ENCODE results near the gene MPEG1.

MPEG1 gene

DNA sequence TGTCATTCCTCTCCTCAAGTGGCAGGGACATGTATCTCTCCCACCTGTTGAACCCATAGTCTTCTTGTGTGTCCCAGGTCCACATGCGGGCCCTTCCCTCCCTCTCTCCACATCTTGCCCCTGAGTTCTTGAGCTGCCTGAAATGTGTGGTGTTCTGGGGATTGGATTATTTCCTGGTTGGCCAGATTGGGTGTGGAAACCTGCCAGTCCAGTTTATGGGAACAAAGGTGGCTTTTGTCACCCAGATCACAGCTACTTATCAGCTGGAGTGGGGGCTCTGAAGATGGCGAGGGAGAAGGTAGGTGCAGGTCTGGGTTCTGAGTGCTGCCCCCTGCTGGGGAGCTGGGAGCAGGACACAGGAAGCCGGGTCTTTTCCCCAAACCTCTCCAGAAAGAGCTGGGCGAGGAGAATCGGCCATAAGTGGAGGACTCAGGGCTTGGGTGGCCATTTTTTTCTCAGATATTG is 26.6 kb downstream of the MPEG1 start:
- no peak for DNase-seq

DNA sequence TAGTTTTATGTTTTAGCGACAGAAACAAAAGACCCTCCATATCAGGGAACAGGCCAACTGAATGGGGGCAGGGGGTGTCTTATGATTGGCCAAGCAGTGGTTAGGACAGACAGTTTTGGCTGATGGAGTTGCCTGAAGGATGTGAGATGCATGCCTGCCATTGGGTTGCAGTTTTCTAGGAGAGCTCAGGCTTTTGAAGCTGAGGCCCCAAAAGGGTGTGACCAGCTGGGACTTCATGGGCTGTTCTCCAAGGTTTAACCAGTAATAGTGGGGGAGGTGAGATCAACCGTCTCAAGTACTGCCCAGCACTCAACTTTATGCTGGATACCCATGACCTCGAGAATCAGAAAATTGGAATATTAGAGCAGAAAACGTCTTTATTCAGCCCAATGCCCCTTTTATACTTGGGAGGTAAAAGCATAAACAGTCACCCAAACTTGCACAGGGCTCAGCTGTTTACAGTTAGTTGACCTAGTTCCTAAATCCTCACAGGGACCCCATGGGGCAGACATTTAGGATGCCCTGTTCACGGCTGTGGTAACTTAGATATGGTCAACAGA is 27.3 kb downstream of the MPEG1 start:
- DNase-seq: no peak

DNA sequence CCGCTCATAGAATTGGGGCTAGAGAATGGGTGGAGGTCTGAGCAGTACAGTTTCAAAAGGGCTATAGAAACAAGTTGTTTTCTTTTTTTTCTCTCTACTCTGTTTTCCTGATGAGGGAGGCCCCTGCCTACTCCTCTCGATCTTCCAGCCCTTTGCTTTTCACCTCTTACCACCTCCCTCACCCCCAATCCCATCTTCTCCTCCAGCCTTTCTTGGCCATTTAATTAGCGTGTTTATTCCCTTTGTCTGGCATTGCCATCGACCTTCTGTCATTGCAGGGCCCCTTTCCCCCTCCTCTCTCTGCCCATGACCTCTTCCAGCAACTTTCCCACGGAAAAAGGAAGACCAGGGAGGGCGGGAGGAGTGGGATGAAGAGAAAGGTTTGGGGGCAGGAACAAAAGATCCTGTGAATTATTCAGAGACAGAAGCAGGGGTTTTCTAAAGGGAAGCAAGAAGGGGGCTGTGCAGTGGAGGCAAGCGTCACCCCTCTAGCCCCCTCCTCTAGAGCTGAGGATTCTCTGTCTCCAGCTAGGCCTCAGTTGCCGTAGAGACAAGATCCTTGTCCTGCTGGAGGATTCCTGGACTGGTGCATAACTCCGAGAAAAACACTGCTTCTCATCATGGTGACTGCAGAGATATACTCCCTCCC is 27.9 kb downstream of the MPEG1 start:
- DNase-seq: no peak

DNA sequence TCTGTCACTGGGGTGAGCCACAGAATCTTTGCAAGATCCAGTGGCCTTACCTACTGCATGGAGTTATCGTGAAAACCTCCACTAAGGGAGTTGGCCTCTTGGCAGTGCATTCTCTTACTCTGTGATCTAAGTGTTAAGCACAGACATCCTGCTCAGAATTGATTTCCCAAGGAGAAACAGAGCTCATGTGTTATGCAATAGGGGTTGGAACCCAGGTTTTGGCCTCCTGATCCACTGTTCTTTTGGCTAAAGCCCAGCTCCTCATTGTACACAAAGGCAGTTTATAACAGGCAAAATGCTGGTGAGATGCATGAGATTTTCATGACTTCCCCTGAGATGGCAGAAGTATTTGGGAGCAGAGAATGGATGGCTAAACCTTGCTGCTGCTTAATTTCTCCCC is 29.0 kb downstream of the MPEG1 start:
- no peak for DNase-seq

DNA sequence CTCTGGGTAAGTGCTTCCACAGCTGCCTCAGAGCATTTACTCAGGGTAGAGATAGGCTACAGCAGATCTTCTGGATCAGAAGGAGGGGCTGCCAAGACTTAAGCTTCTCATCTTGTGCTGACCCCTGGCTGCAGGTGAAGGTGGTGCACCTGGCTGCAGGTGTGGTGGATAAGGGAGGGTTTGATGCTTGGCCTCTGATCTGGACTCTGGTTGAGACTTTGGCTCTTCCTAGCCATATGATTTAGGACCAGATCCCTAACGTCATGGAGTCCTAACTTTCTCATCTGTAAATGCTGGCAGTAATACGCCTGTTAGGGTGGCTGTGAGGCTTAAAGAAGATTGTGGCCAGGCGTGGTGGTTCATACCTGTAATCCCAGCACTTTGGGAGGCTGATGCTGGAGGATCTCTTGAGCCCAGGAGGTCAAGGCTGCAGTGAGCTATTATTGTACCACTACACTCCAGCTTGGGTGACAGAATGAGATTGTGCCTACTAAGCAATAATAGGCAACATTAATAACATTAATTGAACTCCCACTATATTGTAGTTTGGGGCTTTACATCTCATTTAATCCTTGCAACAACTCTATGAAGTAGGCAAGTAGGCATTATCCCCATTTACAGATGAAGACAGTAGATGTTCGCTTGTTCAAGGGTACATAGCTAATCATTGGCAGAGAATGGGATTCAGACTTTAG is 30.1 kb downstream of the MPEG1 start:
- DNase-seq: no peak

DNA sequence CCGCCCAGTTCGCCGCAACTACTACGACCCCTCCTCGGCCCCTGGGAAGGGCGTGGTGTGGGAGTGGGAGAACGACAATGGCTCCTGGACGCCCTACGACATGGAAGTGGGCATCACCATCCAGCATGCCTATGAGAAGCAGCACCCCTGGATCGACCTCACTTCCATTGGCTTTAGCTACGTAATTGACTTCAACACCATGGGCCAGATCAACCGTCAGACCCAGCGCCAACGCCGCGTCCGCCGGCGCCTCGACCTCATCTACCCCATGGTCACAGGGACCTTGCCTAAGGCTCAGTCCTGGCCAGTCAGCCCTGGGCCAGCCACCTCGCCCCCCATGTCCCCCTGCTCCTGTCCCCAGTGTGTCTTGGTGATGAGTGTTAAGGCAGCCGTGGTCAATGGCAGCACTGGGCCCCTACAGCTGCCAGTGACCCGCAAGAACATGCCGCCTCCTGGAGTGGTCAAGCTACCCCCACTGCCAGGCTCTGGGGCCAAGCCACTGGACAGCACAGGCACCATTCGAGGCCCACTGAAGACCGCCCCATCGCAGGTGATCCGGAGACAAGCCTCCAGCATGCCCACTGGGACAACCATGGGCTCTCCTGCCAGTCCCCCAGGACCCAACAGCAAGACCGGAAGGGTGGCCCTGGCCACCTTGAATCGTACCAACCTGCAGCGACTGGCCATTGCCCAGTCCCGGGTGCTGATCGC is 30.8 kb downstream of the MPEG1 start:
- DNase-seq: no peak

DNA sequence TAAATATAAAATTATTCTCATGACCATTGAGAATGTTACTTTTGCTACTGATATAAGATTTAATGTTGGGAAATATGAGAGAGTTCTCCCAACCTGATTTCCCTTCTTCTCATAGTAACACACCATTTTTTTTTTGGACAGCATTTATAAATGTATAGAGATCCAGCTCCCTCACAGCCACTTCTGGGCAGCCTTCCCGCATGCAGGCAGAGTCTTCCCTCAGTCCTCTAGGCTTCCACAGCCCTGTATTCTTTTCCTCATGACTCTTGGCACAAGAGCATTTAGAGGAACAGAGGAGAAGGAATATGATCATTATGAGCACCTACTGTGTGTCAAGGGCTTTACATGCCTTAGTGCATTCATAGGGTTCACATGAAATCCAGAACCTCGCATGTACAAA is 31.8 kb downstream of the MPEG1 start:
- DNase-seq: no peak

DNA sequence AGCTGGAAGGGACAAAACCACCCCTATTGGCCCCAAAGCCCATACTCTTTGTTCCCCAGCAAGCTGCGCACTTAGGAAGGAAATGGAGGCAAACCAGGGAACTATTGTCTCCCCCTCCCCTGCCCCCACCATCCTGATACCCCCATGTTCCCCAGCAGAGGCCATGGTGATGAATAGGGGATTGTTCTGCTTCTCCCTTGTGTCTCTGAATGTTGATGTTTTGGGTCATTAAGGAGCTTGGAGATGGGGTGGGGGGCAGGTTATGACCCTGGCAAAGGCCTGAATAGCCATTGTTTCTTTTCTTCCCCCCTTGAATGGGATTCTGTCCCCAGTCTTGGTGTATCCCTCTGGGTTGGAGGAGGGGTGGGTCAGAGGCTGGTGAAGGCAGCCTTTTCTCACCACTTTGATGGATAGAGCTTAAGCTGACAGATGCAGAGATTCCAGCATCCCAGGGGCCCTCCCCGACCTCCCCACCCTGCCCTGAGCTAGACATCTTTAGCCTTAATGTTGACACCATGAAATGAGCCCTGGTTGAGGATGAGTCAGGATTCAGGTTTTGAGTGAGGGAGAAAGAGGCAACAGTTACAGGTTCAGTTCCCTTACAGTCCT is 32.5 kb downstream of the MPEG1 start:
- no peak for DNase-seq

DNA sequence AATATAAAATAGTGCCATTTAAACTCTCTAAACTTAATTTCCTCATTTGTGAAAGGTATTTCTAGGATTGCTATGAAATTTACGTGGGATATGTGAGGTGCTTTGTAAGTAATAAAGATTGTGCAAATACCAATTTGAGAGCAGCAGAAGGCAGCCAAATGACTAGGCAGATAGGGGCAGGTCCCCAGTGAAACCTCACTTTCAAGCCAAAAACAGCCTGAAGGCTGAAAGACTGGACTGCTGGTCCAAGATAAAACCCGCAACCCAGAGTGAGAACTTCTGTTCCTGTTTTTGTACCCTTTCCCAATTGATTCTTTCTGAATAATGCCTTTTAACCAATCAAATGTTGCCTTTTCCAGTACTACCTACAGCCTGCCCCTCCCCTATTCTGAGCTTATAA is 33.6 kb downstream of the MPEG1 start:
- DNase-seq: no peak

DNA sequence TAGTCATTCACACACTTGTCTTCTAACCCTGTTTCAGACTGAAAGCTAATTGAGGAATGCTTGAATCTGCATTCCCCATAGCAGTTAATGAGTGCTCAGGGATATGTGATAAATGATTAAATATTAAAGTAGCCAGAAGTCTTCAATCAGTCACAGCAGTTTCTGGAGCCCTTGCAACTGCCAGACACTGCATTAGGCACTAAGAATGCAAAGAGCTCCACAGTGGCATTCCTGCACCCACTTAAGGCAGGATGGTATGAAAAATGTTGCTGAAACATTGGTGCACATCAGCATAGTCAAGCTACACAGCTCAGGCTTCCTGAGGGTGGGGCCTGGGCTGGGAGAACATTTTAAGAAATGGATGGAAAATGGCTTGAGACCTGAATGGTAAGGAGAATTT is 34.3 kb downstream of the MPEG1 start:
- no peak for DNase-seq

DNA sequence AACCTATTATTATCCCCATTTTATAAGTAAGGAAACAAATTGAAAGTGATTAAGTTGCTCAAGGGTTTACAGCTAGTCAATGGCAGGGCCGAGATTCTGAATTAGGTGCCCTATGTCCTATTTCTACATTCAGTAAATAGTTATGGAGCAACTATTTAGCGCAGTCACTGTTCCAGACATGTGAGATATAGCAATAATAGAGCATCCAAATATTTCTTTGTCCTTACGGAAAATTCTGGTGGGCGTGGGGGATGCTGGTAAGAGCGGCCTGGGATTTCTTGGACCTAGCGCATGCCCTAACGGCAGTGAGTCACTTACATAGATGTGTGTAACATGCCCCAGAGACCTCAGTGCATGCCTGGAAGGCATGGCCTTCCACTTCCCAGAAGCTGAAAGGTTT is 36.4 kb downstream of the MPEG1 start:
- no peak for DNase-seq

DNA sequence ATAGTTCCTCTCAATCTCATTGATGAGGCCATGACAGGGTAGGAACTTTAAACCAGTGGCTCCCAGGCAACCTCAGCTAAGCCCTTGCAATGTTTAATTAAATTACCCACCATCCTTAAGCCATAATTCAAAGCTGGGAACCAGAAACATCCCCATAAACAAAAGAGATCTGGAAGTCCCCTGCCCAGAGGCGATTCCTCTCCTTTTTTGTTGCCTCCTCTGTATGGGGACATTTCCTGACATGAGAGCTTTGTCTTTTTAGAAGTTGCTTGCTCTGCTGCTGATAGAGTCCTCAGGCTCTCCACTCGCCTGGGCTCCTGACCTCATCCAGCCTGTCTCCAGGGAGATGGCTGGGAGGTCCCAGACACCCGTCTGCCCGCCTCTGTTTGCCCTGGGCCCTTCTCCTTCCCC is 37.6 kb downstream of the MPEG1 start:
- no peak for DNase-seq

DNA sequence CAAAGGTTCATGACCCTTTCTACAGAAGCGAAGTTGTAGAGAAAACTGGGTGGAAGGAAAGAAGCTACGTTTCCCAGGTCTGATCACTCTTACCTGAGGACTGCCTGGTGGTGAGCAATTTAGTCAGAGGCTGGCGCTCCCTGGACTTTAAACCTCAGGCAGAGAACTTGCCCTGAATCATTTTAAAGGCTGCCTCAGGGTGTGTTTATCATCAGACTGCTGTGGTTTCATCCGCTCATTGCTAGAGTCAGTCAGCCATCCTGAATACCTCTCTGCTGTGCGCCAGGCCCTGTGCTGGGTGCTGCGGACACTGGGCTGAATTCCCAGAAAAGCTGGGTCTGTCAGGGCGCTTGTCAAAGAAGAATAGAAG is 38.1 kb downstream of the MPEG1 start:
- no peak for DNase-seq

DNA sequence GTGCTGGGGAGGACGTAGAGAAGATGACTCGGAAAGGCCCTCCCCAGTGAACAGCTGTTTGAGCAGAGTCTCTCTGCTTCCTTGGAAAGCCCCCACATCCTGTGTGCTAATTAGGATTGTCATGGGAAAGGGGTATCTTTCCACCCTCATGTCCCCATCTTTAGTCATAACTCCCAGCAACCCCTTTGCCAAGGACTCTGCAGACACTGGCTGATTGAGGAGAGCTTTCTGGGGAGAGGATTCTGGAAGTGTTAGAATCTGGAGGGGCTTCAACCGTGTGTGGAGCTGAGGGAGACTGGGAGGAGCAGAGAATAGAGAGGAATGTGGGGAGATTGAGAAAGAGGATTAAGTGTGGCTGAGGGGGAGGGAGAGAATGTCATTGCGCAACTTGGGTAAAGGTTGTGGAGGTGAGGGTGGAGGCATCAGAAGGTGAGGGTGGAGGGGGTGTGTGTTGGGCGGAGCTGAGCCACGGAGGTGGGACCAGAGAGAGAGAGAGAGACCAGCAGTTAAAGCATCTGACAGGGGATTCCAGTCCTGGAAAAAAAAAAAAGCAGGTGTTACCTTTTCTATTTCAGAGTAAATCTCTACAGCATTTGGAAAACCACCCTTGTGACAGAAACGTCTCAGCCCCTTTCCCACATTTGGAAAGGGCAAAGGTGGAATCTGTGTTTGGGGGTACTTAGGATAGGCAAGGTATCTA is 38.6 kb downstream of the MPEG1 start:
- no peak for DNase-seq

DNA sequence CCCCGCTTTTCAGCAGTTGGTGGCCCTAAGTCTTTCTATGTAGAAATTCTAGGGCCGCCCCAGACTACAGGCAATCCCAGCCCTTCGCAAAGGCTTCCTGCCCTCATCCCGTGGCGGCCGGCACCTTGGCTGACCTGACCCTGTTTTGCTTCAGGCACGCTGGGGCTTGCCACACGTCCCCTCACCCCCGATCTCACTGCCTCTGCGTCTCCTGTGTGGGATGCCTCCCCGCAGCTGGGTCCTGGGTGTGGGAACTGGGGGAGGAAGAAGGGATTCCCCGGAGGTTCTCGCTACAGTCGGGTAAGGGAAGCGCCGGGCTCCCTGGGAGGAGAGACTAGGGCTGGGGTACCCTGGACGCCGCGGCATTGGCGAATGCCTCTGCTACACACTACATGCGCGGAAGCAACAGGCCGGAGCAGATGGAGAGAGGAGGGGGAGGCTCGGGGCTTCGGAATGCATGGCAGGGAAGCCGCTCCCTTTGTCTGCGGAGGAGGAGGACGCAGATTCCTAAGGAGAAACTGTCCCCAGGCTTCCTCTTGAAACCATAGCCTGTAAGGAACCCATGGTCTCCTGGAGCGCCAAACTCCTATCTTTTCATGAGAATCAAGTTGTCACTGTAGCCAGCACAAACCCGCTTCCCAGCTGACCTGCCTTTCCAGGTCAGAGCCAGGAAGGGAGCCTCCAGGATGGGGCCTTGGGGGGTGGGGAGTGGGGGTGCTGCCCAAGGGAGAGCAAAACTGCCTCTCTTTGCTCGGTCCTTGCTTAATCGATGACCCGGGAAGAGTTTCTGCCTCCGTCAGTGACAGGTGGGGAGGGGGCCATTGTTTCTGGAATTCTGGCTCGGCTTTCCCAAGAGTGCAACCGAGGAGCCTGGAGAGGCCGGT is 39.4 kb downstream of the MPEG1 start:
- DNase-seq: no peak

DNA sequence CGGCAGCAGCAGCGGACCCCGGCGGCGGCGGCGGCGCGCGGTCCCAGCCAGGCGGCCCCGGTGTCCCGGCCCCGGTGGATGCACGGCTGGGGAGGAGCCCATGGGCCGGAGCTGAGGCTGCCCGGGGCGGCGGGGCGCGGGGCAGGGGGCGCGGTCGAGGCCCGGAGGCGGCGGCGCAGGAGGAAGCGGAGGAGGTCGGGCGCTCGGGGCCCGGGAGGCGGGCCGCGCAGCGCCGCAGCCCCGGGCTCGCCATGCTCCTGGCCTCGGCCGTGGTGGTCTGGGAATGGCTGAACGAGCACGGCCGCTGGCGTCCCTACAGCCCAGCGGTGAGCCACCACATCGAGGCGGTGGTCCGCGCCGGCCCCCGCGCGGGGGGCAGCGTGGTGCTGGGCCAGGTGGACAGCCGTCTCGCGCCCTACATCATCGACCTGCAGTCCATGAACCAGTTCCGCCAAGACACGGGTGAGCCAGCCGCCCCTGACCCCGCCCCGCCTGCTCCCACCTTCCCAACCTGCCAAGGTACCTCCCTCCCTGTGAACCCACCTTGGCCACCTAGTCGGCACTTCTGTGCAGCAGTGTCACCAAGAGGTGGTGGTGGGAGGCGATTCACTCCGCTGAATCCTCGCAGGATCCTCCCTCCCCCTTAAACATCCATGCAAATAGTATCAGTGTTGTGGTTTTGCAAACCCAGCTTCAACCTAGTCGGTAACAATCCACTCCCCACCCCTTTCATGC is 40.2 kb downstream of the MPEG1 start:
- no peak for DNase-seq

DNA sequence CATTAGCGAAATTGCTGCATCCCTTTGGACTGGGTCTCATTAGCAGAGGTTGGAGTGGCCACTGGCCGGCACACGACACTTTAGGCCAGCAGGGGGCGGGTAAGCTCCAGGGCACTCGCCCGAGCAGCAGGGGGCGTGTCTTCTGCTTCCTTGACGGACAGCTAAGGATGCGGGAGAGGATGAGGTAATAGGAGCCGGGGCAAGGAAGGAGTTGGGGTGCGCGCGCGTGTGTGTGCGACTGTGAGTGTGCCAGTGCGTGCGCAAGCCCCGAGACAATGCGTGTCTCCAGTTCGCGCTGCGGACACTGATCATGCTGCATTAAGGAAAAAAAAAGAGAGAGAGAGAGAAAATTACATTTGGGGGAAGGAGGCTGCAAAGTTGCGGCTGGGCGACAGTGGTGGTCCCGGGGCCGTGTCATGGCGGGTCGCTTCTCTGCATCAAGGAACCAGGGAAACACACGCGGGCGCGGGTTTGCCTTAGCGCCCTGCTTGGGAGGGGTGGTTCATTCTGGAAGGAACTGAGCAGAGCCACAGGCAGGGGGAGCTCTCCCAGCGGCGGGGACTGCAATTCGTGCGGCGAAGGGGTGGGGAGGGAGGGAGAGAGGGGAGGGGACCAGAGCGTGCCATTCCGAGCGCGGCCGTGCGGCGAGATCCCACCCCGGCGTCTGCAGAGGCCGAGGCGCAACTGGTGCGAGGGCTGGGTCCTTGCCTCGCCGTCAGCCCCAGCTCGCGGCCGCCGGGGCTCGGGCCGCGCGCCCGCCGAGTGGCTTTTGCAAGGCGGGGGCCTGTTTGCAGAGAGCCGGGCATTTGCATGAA is 41.0 kb downstream of the MPEG1 start, which contains the start of gene DTX4:
TSS of gene DTX4 (plus strand) at position 625 of the 815 bp plus-strand sequence. CDS start 464 bp downstream, outside the sequence.
- peak; percentile 78 for DNase-seq

DNA sequence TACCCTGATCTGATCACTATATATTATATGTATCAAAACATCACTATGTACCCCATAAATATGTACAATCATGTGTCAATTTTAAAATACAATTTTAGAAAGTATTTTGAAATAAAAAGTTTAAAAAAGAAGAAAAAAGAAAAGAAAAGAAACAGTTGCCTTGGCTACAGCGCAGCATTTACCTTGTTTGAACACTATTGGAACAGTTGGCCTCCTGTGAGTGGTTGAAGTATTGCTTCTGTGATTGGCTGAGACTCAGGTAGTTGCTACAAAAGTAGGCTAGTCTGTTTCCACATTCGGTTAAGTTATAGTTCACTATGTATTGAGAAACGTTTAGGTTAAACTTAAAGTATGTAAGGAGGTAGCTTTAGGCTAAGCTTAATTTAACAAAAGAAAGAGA is 48.7 kb downstream of the MPEG1 start:
- no peak for DNase-seq
